GM12878 (cell line): Measurements from ENCODE around the gene TAS2R42. TPM values are rescaled to one million over a fixed set of nuclear protein-coding genes. Genes with fewer than 3 reads are reported as not detected.

Experiments
- ATAC-seq: fragments of 200-7000 bp; cut with Tn5 transposase; 3 replicates; pipeline ENCODE4 v1.9.1; 2020; ENCODE audit warnings: mild to moderate bottlenecking, moderate library complexity
- BruUV-seq: library from RNA; stranded (reverse); fragments of 400-500 nt; replicated peaks from 2 replicates; lab custom pipeline; 2021; lab: Mats Ljungman, UMichigan
- CTCF ChIA-PET: fragments of 300-600 bp; sonication (Branson Sonifier 250); formaldehyde crosslinking; extraction: SDS; loops from one replicate; lab custom pipeline; 2021; ENCODE audit warnings: inconsistent platforms; lab: Yijun Ruan, JAX
- POLR2A ChIA-PET: fragments of 350-600 bp; formaldehyde crosslinking; extraction: SDS; loops from one replicate; lab custom pipeline; 2021; ENCODE audit warnings: inconsistent platforms; lab: Charles Lee
- RAD21 ChIA-PET: fragments of 300-600 bp; sonication (Branson Sonifier 250); formaldehyde crosslinking; loops from one replicate; lab custom pipeline; 2023; ENCODE audit warnings: antibody characterized with exemption; ENCODE audit not compliant: unreplicated experiment; lab: Charles Lee
- SMC1A ChIA-PET: fragments of 300-600 bp; sonication (Branson Sonifier 250); formaldehyde crosslinking; loops from one replicate; lab custom pipeline; 2023; ENCODE audit not compliant: unreplicated experiment, uncharacterized antibody; lab: Charles Lee
- DNase-seq: peaks from one replicate; pipeline ENCODE4 v3.0.0-alpha.2; 2011; ENCODE audit warnings: low read depth, low spot score
- FAIRE-seq: peaks from 3 replicates; lab custom pipeline; 2011; peaks lifted over from hg19 to GRCh38; lab: Jason Lieb, UNC
- H2AFZ ChIP-seq: 2 replicates; pipeline ENCODE4 v1.6.0; 2011; ENCODE audit warnings: low read depth, low read length, control low read depth; ENCODE audit not compliant: control insufficient read depth
- H3K27ac ChIP-seq: 2 replicates; pipeline ENCODE4 v1.5.1; 2011; ENCODE audit warnings: control low read depth; ENCODE audit not compliant: control insufficient read depth, insufficient read depth
- H3K27me3 ChIP-seq, 2 experiments: replicated peaks in 1 of 2; 2 replicates each; pipeline versions ENCODE4 v1.6.0 to v1.6.1; 2011; ENCODE audit warnings: low read length in 1 of 2; ENCODE audit not compliant: control insufficient read depth in 2 of 2, insufficient read depth in 2 of 2
- H3K36me3 ChIP-seq, 2 experiments: 2 replicates each; pipeline ENCODE4 v1.5.1; 2011; ENCODE audit warnings: low read length in 1 of 2; ENCODE audit not compliant: control insufficient read depth in 2 of 2, insufficient read depth in 2 of 2
- H3K4me1 ChIP-seq: 2 replicates; pipeline ENCODE4 v1.6.1; 2011; ENCODE audit warnings: mild to moderate bottlenecking, low read length, moderate library complexity, mixed read lengths; ENCODE audit not compliant: control insufficient read depth, insufficient read depth
- H3K4me2 ChIP-seq: 2 replicates; pipeline ENCODE4 v1.6.0; 2011; ENCODE audit warnings: control low read depth; ENCODE audit not compliant: control insufficient read depth, insufficient read depth
- H3K4me3 ChIP-seq: fragments of 200-600 bp; sonication (generic); 2 replicates; pipeline ENCODE4 v1.5.1; 2016
- H3K79me2 ChIP-seq: 2 replicates; pipeline ENCODE4 v1.6.0; 2011; ENCODE audit warnings: low read length; ENCODE audit not compliant: control insufficient read depth, insufficient read depth
- H3K9ac ChIP-seq: 2 replicates; pipeline ENCODE4 v1.8.0; 2011; ENCODE audit warnings: low read length, control low read depth, mixed read lengths; ENCODE audit not compliant: control insufficient read depth, insufficient read depth
- H3K9me3 ChIP-seq: replicated peaks from 3 replicates; pipeline ENCODE4 v1.5.1; 2011; ENCODE audit warnings: mild to moderate bottlenecking, low read length; ENCODE audit not compliant: control insufficient read depth, insufficient read depth
- H4K20me1 ChIP-seq: 2 replicates; pipeline ENCODE4 v1.6.0; 2011; ENCODE audit not compliant: control insufficient read depth, insufficient read depth
- BCL11A ChIP-seq: IDR thresholded peaks from 2 replicates; pipeline ENCODE4 v1.6.1; 2011; ENCODE audit warnings: low read depth, low read length
- BHLHE40 ChIP-seq, 2 experiments: fragments of 450-650 bp in 1 of 2; IDR thresholded peaks; 2 replicates each; pipeline ENCODE4 v1.6.1; 2011 to 2017; ENCODE audit warnings: low read depth in 2 of 2, borderline replicate concordance in 1 of 2, improper control_type of control experiment in 1 of 2, low read length in 1 of 2, mild to moderate bottlenecking in 1 of 2
- BMI1 ChIP-seq: fragments of 450-650 bp; IDR thresholded peaks from 2 replicates; pipeline ENCODE4 v1.6.1; 2016; ENCODE audit warnings: mild to moderate bottlenecking, moderate library complexity, borderline replicate concordance
- CREB1 ChIP-seq: IDR thresholded peaks from 2 replicates; pipeline ENCODE4 v1.6.1; 2012; ENCODE audit warnings: low read depth, mild to moderate bottlenecking, inconsistent platforms
- FOS ChIP-seq: IDR thresholded peaks from 3 replicates; pipeline ENCODE4 v1.6.1; 2011; ENCODE audit warnings: borderline replicate concordance; ENCODE audit not compliant: insufficient read length; ENCODE audit errors: extremely low read depth
- FOXK2 ChIP-seq: fragments of 450-650 bp; IDR thresholded peaks from 2 replicates; pipeline ENCODE4 v1.6.1; 2017; ENCODE audit warnings: mild to moderate bottlenecking, moderate library complexity
- KLF5 ChIP-seq: fragments of 450-650 bp; IDR thresholded peaks from 2 replicates; pipeline ENCODE4 v1.6.1; 2014; ENCODE audit warnings: mild to moderate bottlenecking; ENCODE audit not compliant: partially characterized antibody
- POLR2A ChIP-seq: IDR thresholded peaks from 2 replicates; pipeline ENCODE4 v1.6.1; 2011; ENCODE audit warnings: low read depth, mild to moderate bottlenecking, low read length
- RELA ChIP-seq: fragments of 450-650 bp; IDR thresholded peaks from 2 replicates; pipeline ENCODE4 v1.8.0; 2014; ENCODE audit warnings: borderline replicate concordance; ENCODE audit not compliant: partially characterized antibody
- SMARCA5 ChIP-seq: fragments of 450-650 bp; IDR thresholded peaks from 2 replicates; pipeline ENCODE4 v1.6.1; 2017; ENCODE audit warnings: mild to moderate bottlenecking
- SREBF2 ChIP-seq: IDR thresholded peaks from 2 replicates; pipeline ENCODE4 v1.6.1; 2012; ENCODE audit warnings: mild to moderate bottlenecking, low read length
- WRNIP1 ChIP-seq: IDR thresholded peaks from 2 replicates; pipeline ENCODE4 v1.6.1; 2011; ENCODE audit warnings: low read depth, low read length, improper control_type of control experiment, borderline replicate concordance
- ZNF207 ChIP-seq: fragments of 450-650 bp; IDR thresholded peaks from 2 replicates; pipeline ENCODE4 v1.6.1; 2014; ENCODE audit warnings: antibody characterized with exemption, mild to moderate bottlenecking, borderline replicate concordance
- ZNF687 ChIP-seq: fragments of 450-650 bp; IDR thresholded peaks from 2 replicates; pipeline ENCODE4 v1.6.1; 2017; ENCODE audit warnings: mild to moderate bottlenecking, moderate library complexity
- WGBS: methylation state at CpG from one replicate; pipeline ENCODE4 v1.1.6; 2016; ENCODE audit warnings: low lambda C conversion rate; ENCODE audit not compliant: insufficient replicate concordance, insufficient coverage; ENCODE audit errors: missing lambda C conversion rate; 5-methylcytosine and 5-hydroxymethylcytosine counted together
- in situ Hi-C: fragments of 300-500 bp; cut with MboI; formaldehyde crosslinking; loops from 9 replicates; pipeline ENCODE4 v1.14.3; 2018; ENCODE audit warnings: mixed read lengths
- intact Hi-C: fragments of 100-400 bp; cut with micrococcal nuclease; formaldehyde crosslinking; loops from one replicate; pipeline ENCODE4 v1.14.2; 2022; ENCODE audit not compliant: unreplicated experiment
- polyA plus RNA-seq, 11 experiments: library from polyadenylated mRNA; depleted of rRNA in 4 of 11; unstranded in 6 of 11; stranded (reverse) in 5 of 11; fragments of >200 nt; fragmentation: Nextera tagmentation in 4 of 11; fragmentation: Illumina TruSeq in 1 of 11; extraction: Ambion mirVana in 4 of 11; extraction: Trizol in 1 of 11; gene quantifications; 1 replicate in 1 of 11; 2 replicates in 10 of 11; pipeline versions ENCODE4 v1.2.1 to v1.2.3, GENCODE V29; 2011 to 2016; ENCODE audit warnings: inconsistent platforms in 2 of 11, missing spikeins in 2 of 11, low read depth in 1 of 11
- total RNA-seq, 4 experiments: library from RNA; depleted of rRNA in 3 of 4; stranded (reverse); fragments of >200 nt in 3 of 4; fragmentation: Illumina TruSeq in 1 of 4; extraction: Trizol in 1 of 4; gene quantifications; 2 replicates each; pipeline versions ENCODE4 v1.2.1 to v1.2.3, GENCODE V29; 2013 to 2021

The TAS2R42 gene
- total and polyA plus RNA-seq, 10 of the 15 experiments (the other 5 are each of a cell fraction or from before 2014, with no cell fraction given): not detected

DNA sequence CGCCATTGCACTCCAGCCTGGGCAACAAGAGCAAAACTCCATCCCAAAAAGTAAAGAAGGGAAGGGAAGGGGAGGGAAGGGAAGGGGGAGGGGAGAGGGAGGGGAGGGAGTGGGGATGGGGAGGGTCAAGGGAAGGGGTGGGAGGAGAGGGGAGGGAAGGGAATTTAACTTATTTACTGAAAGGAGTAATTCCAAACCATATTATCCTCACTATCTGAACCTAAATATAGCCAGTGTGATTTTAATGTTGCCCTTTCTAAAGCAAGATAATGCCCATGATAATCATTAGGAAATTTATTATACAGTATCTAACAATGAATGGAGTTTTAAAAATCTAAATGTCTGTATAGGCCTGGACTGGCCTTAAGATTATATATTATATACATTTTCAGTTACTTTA lies 8.5 kb downstream of the TAS2R42 start:
- no peak for DNase-seq
- BruUV-seq: no TSS peak
- TF ChIP-seq POLR2A (no peak), BHLHE40 (IDR thresholded peaks at IDR 0.05; ENCODE audit: borderline replicate concordance in 1 of 2, low read depth in 2 of 2, low read length in 1 of 2) (no peak), ZNF207 (no peak), FOXK2 (no peak)
- in situ Hi-C loops (no loop called here), intact Hi-C loops (no loop called here)
- H3K36me3 ChIP-seq: no peaks in the 10 kb centered on the region
- H3K9me3 ChIP-seq: no peaks in the 10 kb centered on the region; the same call in 2 of the 3 replicates
- no peaks in the 10 kb centered on the region for H3K4me1 ChIP-seq
- no peak overlapping the region for H3K27ac ChIP-seq
- H3K4me3 ChIP-seq: no peak overlapping the region
- no peak for FAIRE-seq
- 100% methylated on average over 1 of the region's 1 CpG for WGBS
- POLR2A ChIA-PET: no interaction called here
- H2AFZ ChIP-seq: no peak overlapping the region
- H3K27me3 ChIP-seq: no peaks in the 10 kb centered on the region
- no peak for ATAC-seq
- no peak overlapping the region for H3K9ac ChIP-seq
- CTCF ChIA-PET: no interaction called here
- SMC1A ChIA-PET: interaction anchor here (2.0 kb wide), 1 partner anchor 8 kb away, joined by 5 read pairs; the partner anchor contains the start of gene TAS2R42
- no peaks in the 10 kb centered on the region for H4K20me1 ChIP-seq
- H3K4me2 ChIP-seq: no peak overlapping the region
- RAD21 ChIA-PET: interaction anchor here (1.0 kb wide), 1 partner anchor 21 kb away, joined by 3 read pairs; no protein-coding TSS in a partner anchor
- peaks cover 11% of the 10 kb centered on the region for H3K79me2 ChIP-seq

GRCh38 chr12:11174022-11174421 lies 12.7 kb downstream of the TAS2R42 start:
- Histone ChIP-seq H3K27me3 (no peaks in the 10 kb centered on the region), H3K4me2 (no peak overlapping the region), H3K9ac (no peak overlapping the region), H3K27ac (no peak overlapping the region), H3K4me3 (no peak overlapping the region), H3K79me2 (peaks cover 51% of the 10 kb centered on the region), H3K4me1 (no peaks in the 10 kb centered on the region), H4K20me1 (no peaks in the 10 kb centered on the region), H3K9me3 (no peaks in the 10 kb centered on the region; the same call in 2 of the 3 replicates), H3K36me3 (no peaks in the 10 kb centered on the region), H2AFZ (no peak overlapping the region)
- WGBS: 100% methylated on average over 2 of the region's 2 CpGs
- in situ Hi-C loops: no loop called here
- intact Hi-C loops: no loop called here
- CTCF ChIA-PET: interaction anchor here (0.5 kb wide), 1 partner anchor 783 kb away, joined by 4 read pairs; no protein-coding TSS in a partner anchor
- RAD21 ChIA-PET: no interaction called here
- ATAC-seq (no peak), FAIRE-seq (no peak), DNase-seq (no peak)
- POLR2A ChIA-PET: interaction anchor here (0.7 to 1.4 kb wide), 3 partner anchors 10 to 629 kb away, joined by 3 to 4 read pairs (median 4); no protein-coding TSS in a partner anchor
- SMC1A ChIA-PET: interaction anchor here (1.4 to 3.6 kb wide), 3 partner anchors 8 to 16 kb away, joined by 3 to 20 read pairs (median 3); no protein-coding TSS in a partner anchor
- no TSS peak for BruUV-seq
- TF ChIP-seq SREBF2 (no peak), ZNF687 (no peak), SMARCA5 (no peak), BCL11A (no peak), KLF5 (no peak), CREB1 (no peak), RELA (no peak), FOS (no peak), WRNIP1 (no peak), BMI1 (no peak)
